ENCODE measurements around the gene POFUT2. TPM values are rescaled to one million over a fixed set of nuclear protein-coding genes. Genes with fewer than 3 reads are reported as not detected.
A peak's percentile ranks its signal among the peaks of the same experiment; 100 is the strongest.

Gene POFUT2
- total RNA-seq, 1 donor: 35.8 TPM

DNA sequence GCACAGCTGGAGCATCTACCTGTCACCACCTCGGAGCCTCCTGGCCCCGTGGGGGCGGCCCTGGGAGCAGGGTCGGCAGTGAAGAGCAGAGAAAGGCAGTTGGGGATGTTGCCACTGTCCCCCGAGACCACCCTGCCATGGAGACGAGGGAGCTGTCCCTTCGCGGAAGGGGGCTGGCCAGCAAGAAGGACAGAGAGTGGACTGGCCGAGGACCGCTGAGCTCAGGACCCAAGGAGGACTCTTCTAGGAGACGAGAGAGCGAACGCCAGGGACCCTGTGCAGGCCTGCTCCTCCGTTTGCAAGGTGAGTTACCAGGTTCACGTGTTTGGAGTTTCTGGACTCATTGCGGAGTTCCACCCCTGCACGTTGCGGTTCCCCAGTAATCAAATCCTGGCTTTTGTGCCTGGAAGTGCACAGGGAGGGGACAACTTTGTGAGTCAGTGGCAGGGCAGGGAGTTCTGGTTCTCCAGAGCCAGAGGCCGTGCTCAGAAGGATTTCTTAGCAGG is 5.6 kb upstream of the POFUT2 start:
- TF ChIP-seq, protein P1, sequence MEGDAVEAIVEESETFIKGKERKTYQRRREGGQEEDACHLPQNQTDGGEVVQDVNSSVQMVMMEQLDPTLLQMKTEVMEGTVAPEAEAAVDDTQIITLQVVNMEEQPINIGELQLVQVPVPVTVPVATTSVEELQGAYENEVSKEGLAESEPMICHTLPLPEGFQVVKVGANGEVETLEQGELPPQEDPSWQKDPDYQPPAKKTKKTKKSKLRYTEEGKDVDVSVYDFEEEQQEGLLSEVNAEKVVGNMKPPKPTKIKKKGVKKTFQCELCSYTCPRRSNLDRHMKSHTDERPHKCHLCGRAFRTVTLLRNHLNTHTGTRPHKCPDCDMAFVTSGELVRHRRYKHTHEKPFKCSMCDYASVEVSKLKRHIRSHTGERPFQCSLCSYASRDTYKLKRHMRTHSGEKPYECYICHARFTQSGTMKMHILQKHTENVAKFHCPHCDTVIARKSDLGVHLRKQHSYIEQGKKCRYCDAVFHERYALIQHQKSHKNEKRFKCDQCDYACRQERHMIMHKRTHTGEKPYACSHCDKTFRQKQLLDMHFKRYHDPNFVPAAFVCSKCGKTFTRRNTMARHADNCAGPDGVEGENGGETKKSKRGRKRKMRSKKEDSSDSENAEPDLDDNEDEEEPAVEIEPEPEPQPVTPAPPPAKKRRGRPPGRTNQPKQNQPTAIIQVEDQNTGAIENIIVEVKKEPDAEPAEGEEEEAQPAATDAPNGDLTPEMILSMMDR (IDR thresholded peaks at IDR 0.05; ENCODE audit: extremely low read depth, low read depth, low read length): no peak
- DNase-seq (ENCODE audit: insufficient read length, low spot score, missing footprints): peak; percentile 79
- Histone ChIP-seq H3K4me1 (ENCODE audit: insufficient read depth, low read length) (peaks cover 37% of the 10 kb centered on the region), H3K4me3 (ENCODE audit: insufficient read depth, low read length) (no peak overlapping the region), H2AFZ (ENCODE audit: low read length) (no peak overlapping the region), H3K4me2 (ENCODE audit: insufficient read depth, low read length) (peak overlapping the region; percentile 83), H3K9me3 (ENCODE audit: low read depth, low read length) (no peaks in the 10 kb centered on the region), H3K79me2 (ENCODE audit: insufficient read depth, low read length) (peaks cover 19% of the 10 kb centered on the region), H4K20me1 (ENCODE audit: insufficient read depth, low read length) (no peaks in the 10 kb centered on the region), H3K36me3 (ENCODE audit: insufficient read depth, low read length) (peaks cover 8% of the 10 kb centered on the region), H3K27ac (ENCODE audit: low read depth, low read length) (peak overlapping the region; percentile 100), H3K27me3 (ENCODE audit: insufficient read depth, low read length) (no peaks in the 10 kb centered on the region)

DNA sequence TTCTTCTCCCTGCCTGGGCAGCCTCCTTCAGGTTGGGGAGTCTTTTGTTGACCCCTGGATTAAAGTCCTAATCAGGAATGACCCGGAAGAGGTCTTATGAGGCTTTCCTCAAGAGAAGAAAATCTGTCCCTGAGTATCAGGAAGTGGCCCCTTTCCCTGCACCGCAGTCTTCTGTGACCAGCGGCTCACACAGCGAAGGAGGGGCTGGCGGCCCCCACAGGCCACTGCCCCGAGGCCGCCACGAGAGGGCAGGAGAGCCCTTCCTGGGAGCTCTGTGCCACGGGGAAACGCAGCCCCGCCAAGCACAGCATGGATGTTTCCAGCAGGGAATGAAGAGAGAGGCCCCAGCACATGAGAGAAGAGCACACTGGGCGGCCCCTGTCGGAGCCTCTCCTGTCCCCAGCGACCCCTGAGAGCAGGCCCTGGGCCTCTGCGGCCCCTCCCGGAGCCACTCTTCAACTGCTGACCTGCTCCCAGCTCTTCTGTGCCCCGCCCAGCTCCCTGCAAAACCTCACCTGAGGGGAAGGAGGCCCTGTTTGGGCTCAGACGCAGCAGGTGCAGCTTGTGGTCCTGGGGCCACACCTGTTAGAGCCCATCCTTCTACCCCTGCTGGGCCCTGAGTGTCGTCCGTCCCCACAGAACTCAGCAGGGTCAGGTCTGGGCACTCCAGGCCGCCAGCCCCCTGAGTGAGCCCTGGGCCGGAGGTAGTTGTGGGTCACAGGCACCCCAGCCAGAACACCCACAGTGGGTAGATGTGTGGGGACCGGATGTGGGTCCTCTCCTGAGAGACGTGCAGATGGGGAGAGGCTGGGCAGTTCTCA is 4.9 kb upstream of the POFUT2 start:
- Histone ChIP-seq H3K27me3 (ENCODE audit: insufficient read depth, low read length) (no peaks in the 10 kb centered on the region), H4K20me1 (ENCODE audit: insufficient read depth, low read length) (no peaks in the 10 kb centered on the region), H3K4me2 (ENCODE audit: insufficient read depth, low read length) (no peak overlapping the region), H3K27ac (ENCODE audit: low read depth, low read length) (peak overlapping the region; percentile 100), H3K79me2 (ENCODE audit: insufficient read depth, low read length) (peaks cover 23% of the 10 kb centered on the region), H3K4me3 (ENCODE audit: insufficient read depth, low read length) (no peak overlapping the region), H3K4me1 (ENCODE audit: insufficient read depth, low read length) (peaks cover 37% of the 10 kb centered on the region), H3K9me3 (ENCODE audit: low read depth, low read length) (no peaks in the 10 kb centered on the region), H2AFZ (ENCODE audit: low read length) (no peak overlapping the region), H3K36me3 (ENCODE audit: insufficient read depth, low read length) (peaks cover 8% of the 10 kb centered on the region)
- TF ChIP-seq, protein P1 (IDR thresholded peaks at IDR 0.05; ENCODE audit: extremely low read depth, low read depth, low read length): peak; percentile 96
- DNase-seq (ENCODE audit: insufficient read length, low spot score, missing footprints): peak; percentile 98

DNA sequence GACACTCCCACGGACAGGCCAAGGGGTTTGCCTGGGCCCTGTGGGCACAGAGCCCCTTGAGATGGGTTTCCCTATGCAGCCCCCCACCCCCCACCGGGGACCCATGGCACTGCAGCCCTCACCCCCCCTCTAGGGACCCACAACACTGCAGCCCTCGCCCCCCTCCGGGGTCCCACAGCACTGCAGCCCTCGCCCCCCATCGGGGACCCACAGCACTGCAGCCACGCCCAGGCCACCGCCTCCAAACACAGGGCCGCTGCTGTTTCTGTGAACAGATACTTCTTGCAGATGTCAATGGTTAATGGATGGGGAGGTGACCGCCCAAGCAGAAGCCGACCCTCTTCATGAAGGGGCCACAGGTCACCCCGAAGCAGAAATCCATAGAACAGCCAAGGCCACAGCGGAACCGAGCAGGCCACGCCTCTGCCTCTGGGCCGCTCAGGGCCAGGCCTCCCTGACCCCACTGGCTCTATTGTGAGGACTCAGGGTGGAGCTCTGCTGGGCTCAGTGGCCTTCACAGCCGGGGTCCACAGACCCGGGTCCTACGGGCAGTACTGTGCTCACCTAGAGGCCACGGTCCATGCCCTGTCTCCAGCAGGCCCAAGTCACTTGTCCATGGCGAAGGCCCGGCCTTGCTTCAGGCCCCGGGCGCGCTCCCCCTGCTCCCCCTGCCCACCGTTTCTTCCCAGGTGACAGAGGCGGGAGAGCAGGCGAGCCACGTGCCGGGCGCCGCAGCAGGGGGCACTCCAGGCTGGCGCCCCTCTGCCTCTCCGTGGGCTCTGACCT is 4.1 kb upstream of the POFUT2 start:
- Histone ChIP-seq H3K79me2 (ENCODE audit: insufficient read depth, low read length) (peaks cover 24% of the 10 kb centered on the region), H4K20me1 (ENCODE audit: insufficient read depth, low read length) (peaks cover under 1% of the 10 kb centered on the region), H3K4me1 (ENCODE audit: insufficient read depth, low read length) (peaks cover 37% of the 10 kb centered on the region), H3K4me3 (ENCODE audit: insufficient read depth, low read length) (no peak overlapping the region), H2AFZ (ENCODE audit: low read length) (no peak overlapping the region), H3K27ac (ENCODE audit: low read depth, low read length) (peak overlapping the region; percentile 100), H3K27me3 (ENCODE audit: insufficient read depth, low read length) (no peaks in the 10 kb centered on the region), H3K9me3 (ENCODE audit: low read depth, low read length) (no peaks in the 10 kb centered on the region), H3K4me2 (ENCODE audit: insufficient read depth, low read length) (no peak overlapping the region), H3K36me3 (ENCODE audit: insufficient read depth, low read length) (peaks cover 8% of the 10 kb centered on the region)
- peak; percentile 45 for DNase-seq (ENCODE audit: insufficient read length, low spot score, missing footprints)
- TF ChIP-seq, protein P1 (IDR thresholded peaks at IDR 0.05; ENCODE audit: extremely low read depth, low read depth, low read length): no peak

Measured in osteoblast (primary cell).